OCI-LY1 (cell line): ENCODE data around the gene TOMM7.
"Not testable (repeated sequence)": the region's sequence is repeated elsewhere in the genome, so short reads cannot be mapped to it uniquely, and the experiment has no call there.

ENCODE experiments used
- H2AFZ ChIP-seq: fragments of 200-600 bp; sonication (generic), shearing (Covaris generic); 2 replicates; pipeline ENCODE4 v1.6.0; 2014; ENCODE audit warnings: antibody characterized with exemption, mild to moderate bottlenecking, low read length
- H3F3A ChIP-seq: fragments of 200-600 bp; sonication (generic), shearing (Covaris generic); 2 replicates; pipeline ENCODE4 v1.6.0; 2014; ENCODE audit warnings: mild to moderate bottlenecking, antibody characterized with exemption, low read length, moderate library complexity; ENCODE audit not compliant: insufficient read depth
- H3K27ac ChIP-seq: fragments of 200-600 bp; sonication (generic); 2 replicates; pipeline ENCODE4 v1.5.1; 2014; ENCODE audit warnings: low read length, mixed run types, mild to moderate bottlenecking, low read depth; ENCODE audit not compliant: poor library complexity, severe bottlenecking
- H3K27me3 ChIP-seq: fragments of 200-600 bp; sonication (generic); 2 replicates; pipeline ENCODE4 v1.6.0; 2014; ENCODE audit warnings: antibody characterized with exemption, mild to moderate bottlenecking, low read length, moderate library complexity; ENCODE audit not compliant: insufficient read depth
- H3K36me3 ChIP-seq: fragments of 200-600 bp; sonication (generic); 2 replicates; pipeline ENCODE4 v1.6.1; 2014; ENCODE audit warnings: mild to moderate bottlenecking, antibody characterized with exemption, low read length, moderate library complexity, mixed read lengths; ENCODE audit not compliant: insufficient read depth
- H3K4me1 ChIP-seq: fragments of 200-600 bp; sonication (generic); 2 replicates; pipeline ENCODE4 v1.5.1; 2014; ENCODE audit warnings: mild to moderate bottlenecking, low read length, moderate library complexity; ENCODE audit not compliant: insufficient read depth, severe bottlenecking
- H3K4me2 ChIP-seq: fragments of 200-600 bp; sonication (generic), shearing (Covaris generic); 2 replicates; pipeline ENCODE4 v1.6.1; 2014; ENCODE audit warnings: low read length
- H3K4me3 ChIP-seq: fragments of 200-600 bp; sonication (generic); 2 replicates; pipeline ENCODE4 v1.5.1; 2014; ENCODE audit warnings: low read length, low read depth, mild to moderate bottlenecking, mixed read lengths; ENCODE audit not compliant: poor library complexity, severe bottlenecking
- H3K79me2 ChIP-seq: fragments of 200-600 bp; shearing (Covaris generic); 2 replicates; pipeline ENCODE4 v1.6.1; 2016; ENCODE audit warnings: mixed run types, low read length, mixed read lengths; ENCODE audit not compliant: insufficient read depth
- H3K9ac ChIP-seq: fragments of 200-600 bp; sonication (generic), shearing (Covaris generic); 2 replicates; pipeline ENCODE4 v1.6.1; 2014; ENCODE audit warnings: mild to moderate bottlenecking, low read length, mixed read lengths
- H3K9me2 ChIP-seq: fragments of 200-600 bp; sonication (generic), shearing (Covaris generic); 2 replicates; pipeline ENCODE4 v1.6.1; 2014; ENCODE audit warnings: low read depth, mild to moderate bottlenecking, low read length, mixed read lengths
- H3K9me3 ChIP-seq: fragments of 200-600 bp; shearing (Covaris generic); 2 replicates; pipeline ENCODE4 v1.6.1; 2014; ENCODE audit warnings: low read length, mixed read lengths
- H4K20me1 ChIP-seq: fragments of 200-600 bp; sonication (generic), shearing (Covaris generic); 2 replicates; pipeline ENCODE4 v1.6.0; 2016; ENCODE audit warnings: mild to moderate bottlenecking, low read length; ENCODE audit not compliant: insufficient read depth
- CTCF ChIP-seq: fragments of 200-600 bp; sonication (generic), shearing (Covaris generic); IDR thresholded peaks from 2 replicates; pipeline ENCODE4 v1.5.1; 2017; ENCODE audit warnings: mild to moderate bottlenecking, antibody characterized with exemption, low read length, moderate library complexity, mixed read lengths
- EZH2 ChIP-seq: fragments of 200-600 bp; sonication (generic), shearing (Covaris generic); IDR thresholded peaks from 2 replicates; pipeline ENCODE4 v1.8.0; 2017; ENCODE audit warnings: borderline replicate concordance, mixed run types, mild to moderate bottlenecking, antibody characterized with exemption, low read length, moderate library complexity, mixed read lengths

TOMM7 gene

DNA sequence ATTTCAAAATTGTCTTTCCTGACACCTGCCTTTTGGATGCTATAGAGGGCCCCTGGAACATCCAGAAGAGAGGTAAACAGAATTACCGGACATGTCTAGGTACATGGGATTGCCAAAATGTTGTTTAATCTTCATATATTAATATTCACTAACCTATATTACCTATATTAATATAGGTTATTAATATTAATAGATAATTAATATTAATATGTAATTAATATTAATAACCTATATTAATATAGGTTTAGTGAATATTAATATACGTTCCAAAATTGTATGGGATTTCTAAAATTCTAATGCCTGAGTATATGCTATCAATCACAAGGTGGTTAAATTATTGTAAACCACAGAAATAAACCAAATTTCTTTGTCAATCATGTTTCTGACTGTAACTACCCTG lies 17.4 kb downstream of the TOMM7 start:
- no peaks in the 10 kb centered on the region for H3K4me1 ChIP-seq
- no peaks in the 10 kb centered on the region for H3K36me3 ChIP-seq
- TF ChIP-seq CTCF (no peak), EZH2 (no peak)
- no peaks in the 10 kb centered on the region for H3K27me3 ChIP-seq
- no peaks in the 10 kb centered on the region for H3K79me2 ChIP-seq
- no peak overlapping the region for H2AFZ ChIP-seq
- no peak overlapping the region for H3K9ac ChIP-seq
- no peaks in the 10 kb centered on the region for H3K9me3 ChIP-seq
- H3K9me2 ChIP-seq: no peaks in the 10 kb centered on the region
- no peaks in the 10 kb centered on the region for H4K20me1 ChIP-seq
- no peak overlapping the region for H3K4me2 ChIP-seq
- no peak overlapping the region for H3K4me3 ChIP-seq
- no peaks in the 10 kb centered on the region for H3F3A ChIP-seq
- H3K27ac ChIP-seq: no peak overlapping the region

- not testable (repeated sequence) for H4K20me1 ChIP-seq, H3K36me3 ChIP-seq, H3K4me1 ChIP-seq, H3K9me3 ChIP-seq, H3K4me2 ChIP-seq, H3K79me2 ChIP-seq, H3K4me3 ChIP-seq, H3K27ac ChIP-seq, H3K27me3 ChIP-seq, H3F3A ChIP-seq, H2AFZ ChIP-seq, H3K9me2 ChIP-seq, H3K9ac ChIP-seq
Observed at GRCh38 chr7:22802831-22803230, 19.8 kb downstream of the TOMM7 start.

- no peaks in the 10 kb centered on the region; the same call in 1 of the 2 replicates for H3K36me3 ChIP-seq
- H3K9me2 ChIP-seq: no peaks in the 10 kb centered on the region
- H3K27ac ChIP-seq: no peak overlapping the region
- H3K9me3 ChIP-seq: peaks cover 3% of the 10 kb centered on the region; the same call in 1 of the 2 replicates
- H2AFZ ChIP-seq: no peak overlapping the region
- TF ChIP-seq CTCF (no peak), EZH2 (no peak)
- no peak overlapping the region for H3K4me2 ChIP-seq
- H3F3A ChIP-seq: no peaks in the 10 kb centered on the region
- no peaks in the 10 kb centered on the region for H3K27me3 ChIP-seq
- no peaks in the 10 kb centered on the region for H4K20me1 ChIP-seq
- H3K4me1 ChIP-seq: no peaks in the 10 kb centered on the region
- no peaks in the 10 kb centered on the region for H3K79me2 ChIP-seq
- H3K9ac ChIP-seq: no peak overlapping the region
- H3K4me3 ChIP-seq: no peak overlapping the region
Observed at GRCh38 chr7:22802426-22802825, 20.2 kb downstream of the TOMM7 start.

DNA sequence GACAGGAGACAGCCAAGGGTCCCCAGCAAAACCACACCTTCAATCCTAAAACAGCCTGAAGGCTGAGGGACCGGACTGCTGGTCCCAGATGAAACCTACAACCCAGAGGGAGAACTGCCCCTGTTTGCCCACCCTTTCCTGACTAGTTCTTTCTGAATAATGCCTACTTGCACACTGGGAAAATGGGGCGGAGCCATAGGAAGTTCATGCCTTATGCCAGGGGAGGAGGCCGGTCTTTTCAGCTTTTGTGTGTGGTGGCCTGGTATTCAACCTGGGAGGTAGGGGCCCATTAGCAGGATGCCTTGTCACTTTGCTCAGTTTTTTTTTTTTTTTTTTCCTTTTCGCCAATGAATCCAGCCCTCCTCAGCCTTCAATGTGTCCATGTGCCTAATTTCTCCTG lies 20.7 kb downstream of the TOMM7 start:
- peaks cover 3% of the 10 kb centered on the region; the same call in 1 of the 2 replicates for H3K9me3 ChIP-seq
- H4K20me1 ChIP-seq: no peaks in the 10 kb centered on the region
- H3K4me1 ChIP-seq: no peaks in the 10 kb centered on the region
- H3F3A ChIP-seq: no peaks in the 10 kb centered on the region
- no peak overlapping the region for H3K9ac ChIP-seq
- H3K4me2 ChIP-seq: no peak overlapping the region
- no peaks in the 10 kb centered on the region for H3K79me2 ChIP-seq
- H3K9me2 ChIP-seq: no peaks in the 10 kb centered on the region
- TF ChIP-seq CTCF (no peak), EZH2 (no peak)
- H3K27me3 ChIP-seq: no peaks in the 10 kb centered on the region
- H2AFZ ChIP-seq: no peak overlapping the region
- H3K27ac ChIP-seq: no peak overlapping the region
- H3K36me3 ChIP-seq: no peaks in the 10 kb centered on the region; the same call in 1 of the 2 replicates
- no peak overlapping the region for H3K4me3 ChIP-seq
